ENCODE results near the gene NCR2.
"Not testable (repeated sequence)": the region's sequence is repeated elsewhere in the genome, so short reads cannot be mapped to it uniquely, and the experiment has no call there.

Gene NCR2

GRCh38 chr6:41335296-41335695 is at the start of gene NCR2:
Gene NCR2, plus strand, starts transcription at chr6:41335608. Its CDS starts 269 bp downstream, at chr6:41335877.
- DNase-seq = no peak

- DNase-seq = no peak
Measured at GRCh38 chr6:41286544-41287346, 48.7 kb upstream of the NCR2 start, which contains the start of gene TREM1. Gene TREM1, minus strand, starts transcription at chr6:41286682. Its CDS starts 27 bp downstream, at chr6:41286655.

GRCh38 chr6:41288030-41288753 is 47.2 kb upstream of the NCR2 start:
- no peak for DNase-seq

GRCh38 chr6:41288754-41289129 is 46.7 kb upstream of the NCR2 start:
- DNase-seq = no peak

GRCh38 chr6:41289815-41290214 is 45.6 kb upstream of the NCR2 start:
- no peak for DNase-seq

- no peak for DNase-seq
Measured at GRCh38 chr6:41291717-41292116, 43.7 kb upstream of the NCR2 start.

- DNase-seq = peak in 1 of 2 experiments; percentile 31
Measured at GRCh38 chr6:41294214-41294872, 41.1 kb upstream of the NCR2 start.

GRCh38 chr6:41297248-41297647 is 38.2 kb upstream of the NCR2 start:
- DNase-seq = not testable (repeated sequence)

GRCh38 chr6:41298785-41299502 is 36.5 kb upstream of the NCR2 start:
- DNase-seq = no peak

GRCh38 chr6:41302638-41303037 is 32.8 kb upstream of the NCR2 start:
- no peak for DNase-seq

GRCh38 chr6:41306187-41306854 is 29.1 kb upstream of the NCR2 start:
- DNase-seq = peak in 1 of 2 experiments; percentile 37

- no peak for DNase-seq
Measured at GRCh38 chr6:41315203-41315602, 20.2 kb upstream of the NCR2 start.

- no peak for DNase-seq
Measured at GRCh38 chr6:41315943-41316620, 19.3 kb upstream of the NCR2 start.

- no peak for DNase-seq
Measured at GRCh38 chr6:41318261-41318653, 17.2 kb upstream of the NCR2 start.

GRCh38 chr6:41318654-41319565 is 16.5 kb upstream of the NCR2 start:
- peak; percentile 77 to 79 for DNase-seq

GRCh38 chr6:41321183-41321582 is 14.2 kb upstream of the NCR2 start:
- DNase-seq = no peak

- no peak for DNase-seq
Measured at GRCh38 chr6:41325446-41326066, 9.9 kb upstream of the NCR2 start.

- DNase-seq = no peak
Measured at GRCh38 chr6:41326092-41326491, 9.3 kb upstream of the NCR2 start.

GRCh38 chr6:41327177-41327576 is 8.2 kb upstream of the NCR2 start:
- DNase-seq = no peak

All from stimulated activated CD4-positive, alpha-beta T cell treated with anti-CD3 and anti-CD28 coated beads, Interleukin-4, amount 100 ng/mL, for 4 hours (primary cell).